ENCODE measurements around the gene ZBTB5. TPM values are rescaled to one million over a fixed set of nuclear protein-coding genes. Genes with fewer than 3 reads are reported as not detected.

Gene ZBTB5
- total and polyA plus RNA-seq, 2 of the 13 experiments (the other 11 are each of a cell fraction or from before 2014, with no cell fraction given): 12.5 to 20.5 TPM

DNA sequence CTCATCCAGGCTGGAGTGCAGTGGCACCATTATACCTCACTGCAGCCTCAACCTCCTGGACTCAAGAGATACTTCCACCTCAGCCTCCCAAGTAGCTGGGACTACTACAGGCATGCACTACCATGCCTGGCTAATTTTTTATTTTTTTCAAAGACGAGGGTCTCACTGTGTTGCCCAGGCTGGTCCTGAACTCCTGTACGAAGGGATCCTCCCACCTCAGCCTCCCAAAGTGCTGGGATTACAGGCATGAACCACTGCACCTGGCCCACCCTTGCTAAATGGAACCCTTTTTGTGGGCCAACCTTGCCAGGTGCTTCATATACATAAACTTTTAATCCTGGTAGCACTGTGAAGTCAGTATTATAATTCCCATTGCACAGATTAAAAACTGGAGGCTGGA is 41.7 kb downstream of the ZBTB5 start (continued):
- TF ChIP-seq, protein P1, sequence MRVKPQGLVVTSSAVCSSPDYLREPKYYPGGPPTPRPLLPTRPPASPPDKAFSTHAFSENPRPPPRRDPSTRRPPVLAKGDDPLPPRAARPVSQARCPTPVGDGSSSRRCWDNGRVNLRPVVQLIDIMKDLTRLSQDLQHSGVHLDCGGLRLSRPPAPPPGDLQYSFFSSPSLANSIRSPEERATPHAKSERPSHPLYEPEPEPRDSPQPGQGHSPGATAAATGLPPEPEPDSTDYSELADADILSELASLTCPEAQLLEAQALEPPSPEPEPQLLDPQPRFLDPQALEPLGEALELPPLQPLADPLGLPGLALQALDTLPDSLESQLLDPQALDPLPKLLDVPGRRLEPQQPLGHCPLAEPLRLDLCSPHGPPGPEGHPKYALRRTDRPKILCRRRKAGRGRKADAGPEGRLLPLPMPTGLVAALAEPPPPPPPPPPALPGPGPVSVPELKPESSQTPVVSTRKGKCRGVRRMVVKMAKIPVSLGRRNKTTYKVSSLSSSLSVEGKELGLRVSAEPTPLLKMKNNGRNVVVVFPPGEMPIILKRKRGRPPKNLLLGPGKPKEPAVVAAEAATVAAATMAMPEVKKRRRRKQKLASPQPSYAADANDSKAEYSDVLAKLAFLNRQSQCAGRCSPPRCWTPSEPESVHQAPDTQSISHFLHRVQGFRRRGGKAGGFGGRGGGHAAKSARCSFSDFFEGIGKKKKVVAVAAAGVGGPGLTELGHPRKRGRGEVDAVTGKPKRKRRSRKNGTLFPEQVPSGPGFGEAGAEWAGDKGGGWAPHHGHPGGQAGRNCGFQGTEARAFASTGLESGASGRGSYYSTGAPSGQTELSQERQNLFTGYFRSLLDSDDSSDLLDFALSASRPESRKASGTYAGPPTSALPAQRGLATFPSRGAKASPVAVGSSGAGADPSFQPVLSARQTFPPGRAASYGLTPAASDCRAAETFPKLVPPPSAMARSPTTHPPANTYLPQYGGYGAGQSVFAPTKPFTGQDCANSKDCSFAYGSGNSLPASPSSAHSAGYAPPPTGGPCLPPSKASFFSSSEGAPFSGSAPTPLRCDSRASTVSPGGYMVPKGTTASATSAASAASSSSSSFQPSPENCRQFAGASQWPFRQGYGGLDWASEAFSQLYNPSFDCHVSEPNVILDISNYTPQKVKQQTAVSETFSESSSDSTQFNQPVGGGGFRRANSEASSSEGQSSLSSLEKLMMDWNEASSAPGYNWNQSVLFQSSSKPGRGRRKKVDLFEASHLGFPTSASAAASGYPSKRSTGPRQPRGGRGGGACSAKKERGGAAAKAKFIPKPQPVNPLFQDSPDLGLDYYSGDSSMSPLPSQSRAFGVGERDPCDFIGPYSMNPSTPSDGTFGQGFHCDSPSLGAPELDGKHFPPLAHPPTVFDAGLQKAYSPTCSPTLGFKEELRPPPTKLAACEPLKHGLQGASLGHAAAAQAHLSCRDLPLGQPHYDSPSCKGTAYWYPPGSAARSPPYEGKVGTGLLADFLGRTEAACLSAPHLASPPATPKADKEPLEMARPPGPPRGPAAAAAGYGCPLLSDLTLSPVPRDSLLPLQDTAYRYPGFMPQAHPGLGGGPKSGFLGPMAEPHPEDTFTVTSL (CRISPR knock-in tag; IDR thresholded peaks at IDR 0.05; ENCODE audit: borderline replicate concordance): no peak
- TF ChIP-seq NCOR1 (IDR thresholded peaks at IDR 0.05; ENCODE audit: borderline replicate concordance, low read length): no peak

DNA sequence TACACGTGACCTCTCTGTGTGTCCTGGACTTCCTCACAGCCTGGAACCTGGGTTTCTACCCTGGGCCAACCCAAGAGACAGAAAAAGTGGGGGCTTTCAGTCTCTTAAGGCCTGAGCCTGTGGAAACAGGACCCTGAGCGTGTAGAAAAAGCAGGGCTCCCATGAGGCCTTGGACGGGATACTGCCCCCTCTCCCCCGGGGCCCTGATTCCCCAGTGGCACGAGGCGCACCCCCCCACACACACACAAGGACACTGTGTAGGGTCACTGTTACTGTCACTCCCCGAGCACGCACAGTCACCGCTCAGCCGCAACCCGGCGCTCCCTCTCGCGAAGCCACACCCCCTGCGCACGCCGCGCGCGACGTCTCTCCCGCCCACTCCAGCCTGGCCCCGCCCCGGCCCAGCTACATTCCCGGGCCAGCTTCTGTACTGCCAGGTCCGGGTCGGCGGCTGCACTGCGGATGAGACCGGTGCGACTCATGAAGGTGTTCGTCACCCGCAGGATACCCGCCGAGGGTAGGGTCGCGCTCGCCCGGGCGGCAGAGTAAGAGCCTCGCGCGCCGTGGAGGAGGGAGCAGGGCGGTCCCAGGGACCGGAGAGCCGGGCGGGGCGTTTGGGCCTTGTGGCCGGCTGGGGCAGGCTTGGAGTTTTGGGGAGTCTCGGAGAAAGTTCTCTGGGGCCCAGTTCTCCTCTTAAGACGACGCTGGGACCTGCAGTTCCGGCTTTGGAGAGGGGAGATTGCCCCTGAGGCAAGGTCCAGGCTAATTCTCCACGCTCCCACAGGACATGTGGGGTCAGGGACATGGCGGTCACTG is 42.8 kb downstream of the ZBTB5 start, which contains the start of gene GRHPR:
TSS of gene GRHPR (plus strand) at position 408 of the 816 bp plus-strand sequence. CDS start at position 463, 55 bp downstream.
- intact Hi-C loops (cut with micrococcal nuclease; ENCODE audit: unreplicated experiment): loop anchor here (1.0 to 2.0 kb wide), 2 partner anchors 9 to 42 kb away; partner anchors contain the start of gene ZBTB5
- peaks cover 4% of the 10 kb centered on the region; the same call in 1 of the 2 replicates for H4K20me1 ChIP-seq (ENCODE audit: insufficient read depth, low read length)
- peak within 1 kb of the TSS; percentile 94 for H3K9ac ChIP-seq (ENCODE audit: insufficient read depth, low read depth, low read length)
- in situ Hi-C loops (cut with HindIII; ENCODE audit: extremely low pct_ligation_motif_present, low pct_unique_long_range_greater_than_20kb): no loop called here
- H2AFZ ChIP-seq (ENCODE audit: low read length): peak within 1 kb of the TSS; percentile 65
- H3K27me3 ChIP-seq (ENCODE audit: control insufficient read depth in 1 of 2, insufficient read depth in 2 of 2, low read length in 2 of 2): no peaks in the 10 kb centered on the region
- peak within 1 kb of the TSS; percentile 81 for H3K4me2 ChIP-seq (ENCODE audit: low read depth, low read length)
- FAIRE-seq: peak; percentile 58
- H3K36me3 ChIP-seq (replicated peaks in 1 of 2; ENCODE audit: control insufficient read depth in 1 of 2, insufficient read depth in 2 of 2, low read length in 2 of 2): peaks cover 8 to 15% of the 10 kb centered on the region in 2 experiments; a peak in 4 of 5 replicates
- peak; percentile 78 for DNase-seq (ENCODE audit: low spot score)
- H3K9me3 ChIP-seq (ENCODE audit: low read length): no peaks in the 10 kb centered on the region
- H3K27ac ChIP-seq (ENCODE audit: extremely low read length, insufficient read depth, low read length): peak within 1 kb of the TSS; percentile 88
- BruUV-seq (replicated peaks): TSS peak; percentile 63
- CTCF ChIA-PET (ENCODE audit: low intra/inter-chr PET ratio, low total read pairs): interaction anchor here (1.2 kb wide), 1 partner anchor 11 kb away, joined by 3 read pairs; no protein-coding TSS in a partner anchor
- peak; percentile 91 for ATAC-seq
- H3K4me3 ChIP-seq (replicated peaks in 1 of 3; ENCODE audit: insufficient read depth in 1 of 3, low read depth in 2 of 3, low read length in 3 of 3): peak within 1 kb of the TSS; percentile 79 to 86 (median 84)
- H3K79me2 ChIP-seq (ENCODE audit: insufficient read depth, low read length): peaks cover 28% of the 10 kb centered on the region
- 4% methylated on average over 24 of the region's 56 CpGs for WGBS (ENCODE audit: low lambda C conversion rate)
- peaks cover 53% of the 10 kb centered on the region for H3K4me1 ChIP-seq (ENCODE audit: insufficient read depth, low read length)
- POLR2A ChIA-PET: interaction anchor here (0.7 to 3.6 kb wide), 10 partner anchors 9 to 486 kb away, joined by 3 to 34 read pairs (median 4); partner anchors contain the start of genes POLR1E, TOMM5 and ZBTB5
- TF ChIP-seq SKI (IDR thresholded peaks at IDR 0.05; ENCODE audit: partially characterized antibody): peak; percentile 29
- 0 out of 2 replicates have a peak, but pooled peaks have one; percentile 43 for TF ChIP-seq ZNF558 (CRISPR knock-in tag; IDR thresholded peaks at IDR 0.05; ENCODE audit: borderline replicate concordance)
- TF ChIP-seq, protein P2, sequence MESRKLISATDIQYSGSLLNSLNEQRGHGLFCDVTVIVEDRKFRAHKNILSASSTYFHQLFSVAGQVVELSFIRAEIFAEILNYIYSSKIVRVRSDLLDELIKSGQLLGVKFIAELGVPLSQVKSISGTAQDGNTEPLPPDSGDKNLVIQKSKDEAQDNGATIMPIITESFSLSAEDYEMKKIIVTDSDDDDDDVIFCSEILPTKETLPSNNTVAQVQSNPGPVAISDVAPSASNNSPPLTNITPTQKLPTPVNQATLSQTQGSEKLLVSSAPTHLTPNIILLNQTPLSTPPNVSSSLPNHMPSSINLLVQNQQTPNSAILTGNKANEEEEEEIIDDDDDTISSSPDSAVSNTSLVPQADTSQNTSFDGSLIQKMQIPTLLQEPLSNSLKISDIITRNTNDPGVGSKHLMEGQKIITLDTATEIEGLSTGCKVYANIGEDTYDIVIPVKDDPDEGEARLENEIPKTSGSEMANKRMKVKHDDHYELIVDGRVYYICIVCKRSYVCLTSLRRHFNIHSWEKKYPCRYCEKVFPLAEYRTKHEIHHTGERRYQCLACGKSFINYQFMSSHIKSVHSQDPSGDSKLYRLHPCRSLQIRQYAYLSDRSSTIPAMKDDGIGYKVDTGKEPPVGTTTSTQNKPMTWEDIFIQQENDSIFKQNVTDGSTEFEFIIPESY (CRISPR knock-in tag; IDR thresholded peaks at IDR 0.05): 0 out of 2 replicates have a peak, but pooled peaks have one; percentile 3
- TF ChIP-seq NKX3-1 (CRISPR knock-in tag; IDR thresholded peaks at IDR 0.05): peak; percentile 83
- TF ChIP-seq AKAP8 (CRISPR knock-in tag; IDR thresholded peaks at IDR 0.05): peak; percentile 41; the same call in 1 of the 2 replicates
- no peak for TF ChIP-seq RBM22 (optimal IDR thresholded peaks at IDR 0.05; ENCODE audit: low read length)
- TF ChIP-seq HNRNPL (IDR thresholded peaks at IDR 0.05; ENCODE audit: low read depth, low read length): no peak
- no peak for TF ChIP-seq MEF2D (CRISPR knock-in tag; IDR thresholded peaks at IDR 0.05)

All from HepG2 (cell line).